H54 (cell line): ENCODE results near the gene SCARF2.

Source experiments
- DNase-seq: peaks from one replicate; pipeline ENCODE4 v3.0.0; 2011; ENCODE audit warnings: low spot score, mixed read lengths; ENCODE audit not compliant: insufficient read length
- FAIRE-seq: peaks from 3 replicates; lab custom pipeline; 2011; peaks lifted over from hg19 to GRCh38; lab: Jason Lieb, UNC
- POLR2A ChIP-seq: IDR thresholded peaks from 2 replicates; pipeline ENCODE4 v1.6.1; 2011; ENCODE audit warnings: low read depth, mild to moderate bottlenecking, low read length

Gene SCARF2

DNA sequence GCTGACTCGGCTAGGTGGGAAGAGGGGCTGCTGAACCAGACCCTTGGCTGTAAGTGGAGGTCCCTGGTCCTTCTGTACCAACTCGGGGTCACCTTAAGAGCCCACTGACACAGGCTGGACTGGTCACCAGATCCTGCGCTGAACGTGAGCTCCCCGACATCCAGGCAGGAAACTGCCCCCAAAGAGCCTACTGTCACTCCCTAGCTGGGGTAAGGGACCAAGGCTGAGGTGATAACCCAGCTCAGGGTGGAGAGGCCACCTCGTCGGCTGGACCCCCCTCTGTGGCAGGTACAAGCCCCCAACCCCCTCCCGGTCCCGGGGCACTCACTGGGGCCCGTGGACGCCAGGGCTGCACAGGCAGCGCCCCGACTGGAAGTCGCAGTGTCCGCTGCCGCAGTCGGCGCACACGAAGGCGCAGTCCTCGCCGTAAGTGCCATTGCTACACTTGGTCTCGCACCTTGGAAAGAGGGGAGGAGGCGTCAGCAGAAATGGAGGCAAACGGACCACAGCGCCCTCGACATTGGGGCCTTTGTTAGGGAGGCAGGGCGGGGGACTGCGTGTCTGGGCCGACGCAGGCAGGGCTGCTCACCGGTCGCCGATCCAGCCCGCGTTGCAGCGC, 7.4 kb downstream of the SCARF2 start:
- no peak for FAIRE-seq
- TF ChIP-seq POLR2A = no peak
- no peak for DNase-seq

DNA sequence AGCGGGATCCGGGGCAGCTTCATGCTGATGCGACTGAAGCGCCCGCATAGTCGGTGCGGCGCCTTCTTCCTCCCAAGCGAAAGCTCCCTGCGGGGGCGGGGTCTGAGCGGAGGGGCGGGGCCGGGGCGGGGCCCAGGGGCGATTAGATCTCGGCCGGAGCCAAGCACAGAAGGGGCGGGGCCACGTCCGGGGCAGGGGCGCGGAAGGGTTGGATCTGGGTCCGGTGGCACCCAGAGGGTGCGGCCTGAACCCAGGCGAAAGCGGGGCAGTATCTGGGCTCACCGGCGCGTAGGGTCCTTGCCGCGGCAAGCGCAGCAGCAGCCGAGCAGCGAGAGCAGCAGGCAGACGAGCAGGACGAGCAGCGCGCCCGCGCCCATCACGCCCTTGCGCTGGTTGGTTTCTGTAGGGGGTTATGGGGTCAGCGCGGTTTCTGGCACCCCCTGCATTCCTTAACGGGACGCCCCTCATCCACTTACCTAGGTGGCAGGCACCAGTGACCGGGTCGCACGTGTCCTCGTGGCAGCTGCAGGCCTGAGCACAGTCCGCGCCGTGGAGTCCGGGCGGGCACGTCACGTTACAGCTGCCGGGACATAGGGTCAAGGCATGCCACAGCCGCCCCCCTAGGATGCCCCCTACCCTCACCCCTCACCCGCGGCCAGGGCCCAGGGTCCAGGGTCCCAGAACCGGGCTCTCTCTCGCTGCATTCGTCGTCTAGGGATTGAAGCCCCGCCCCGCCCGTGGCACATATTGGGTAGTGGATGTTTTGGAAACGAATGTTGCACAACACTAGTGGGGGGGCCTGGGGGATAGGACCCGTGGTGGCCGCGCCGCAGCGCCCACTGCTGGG, 8.1 kb downstream of the SCARF2 start:
- DNase-seq = no peak
- no peak for FAIRE-seq

GRCh38 chr22:20428496-20429253, 8.9 kb downstream of the SCARF2 start:
- DNase-seq (no peak), FAIRE-seq (no peak)
- no peak for TF ChIP-seq POLR2A

More for the DNA sequence above, 8.1 kb downstream of the SCARF2 start:
- no peak for TF ChIP-seq POLR2A

GRCh38 chr22:20427945-20428417, 9.6 kb downstream of the SCARF2 start:
- TF ChIP-seq POLR2A = no peak
- FAIRE-seq (no peak), DNase-seq (no peak)

GRCh38 chr22:20427104-20427944, 10.3 kb downstream of the SCARF2 start:
- no peak for TF ChIP-seq POLR2A
- no peak for FAIRE-seq

GRCh38 chr22:20426259-20426615, 11.4 kb downstream of the SCARF2 start:
- FAIRE-seq (no peak), DNase-seq (no peak)
- TF ChIP-seq POLR2A = no peak

More at GRCh38 chr22:20427104-20427944, 10.3 kb downstream of the SCARF2 start:
- no peak for DNase-seq

GRCh38 chr22:20425566-20426258, 11.9 kb downstream of the SCARF2 start:
- DNase-seq = no peak
- no peak for FAIRE-seq
- no peak for TF ChIP-seq POLR2A

GRCh38 chr22:20424932-20425565, 12.6 kb downstream of the SCARF2 start:
- FAIRE-seq (no peak), DNase-seq (peak; percentile 62)
- TF ChIP-seq POLR2A = no peak

GRCh38 chr22:20424568-20424931, 13.1 kb downstream of the SCARF2 start:
- DNase-seq (no peak), FAIRE-seq (no peak)
- TF ChIP-seq POLR2A = no peak

DNA sequence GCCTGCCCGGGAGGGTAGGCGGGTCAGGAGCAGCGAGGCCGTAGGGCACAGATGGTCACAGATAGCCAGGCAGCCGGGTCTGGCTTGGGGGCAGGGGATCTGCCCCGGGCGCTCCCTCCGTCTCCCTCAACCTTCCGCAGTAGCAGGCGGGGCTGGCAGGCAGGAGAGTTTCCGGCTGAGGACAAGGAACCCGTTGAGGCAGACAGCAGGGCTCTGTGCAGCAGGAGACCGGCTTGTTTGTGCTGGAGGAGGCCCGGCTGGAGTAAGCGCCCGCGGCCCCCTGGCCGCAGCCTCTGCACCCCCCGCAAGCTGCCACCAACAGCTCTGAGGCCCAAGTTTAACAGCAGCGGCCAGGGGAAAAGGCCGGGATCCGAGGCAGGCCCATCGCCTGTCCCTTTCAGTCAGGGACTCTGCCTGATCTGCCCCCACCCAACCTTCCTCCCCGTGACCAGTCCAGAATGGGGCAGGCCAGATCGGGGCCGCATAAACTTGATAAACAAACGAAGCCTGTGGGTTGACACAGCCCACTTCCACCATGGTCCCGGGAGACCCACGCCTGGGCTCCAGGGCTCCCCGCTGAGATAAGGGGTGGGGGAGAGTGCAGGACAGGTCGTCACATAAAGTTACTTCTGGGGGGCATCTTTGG, 13.6 kb downstream of the SCARF2 start:
- DNase-seq = no peak
- TF ChIP-seq POLR2A = no peak
- no peak for FAIRE-seq

GRCh38 chr22:20423008-20423905, 14.4 kb downstream of the SCARF2 start:
- no peak for TF ChIP-seq POLR2A
- FAIRE-seq (no peak), DNase-seq (no peak)
